GM12875 (cell line): ENCODE results near the gene C3orf18.

Source experiments
- H3K4me3 ChIP-seq: one replicate; pipeline ENCODE4 v1.5.1; 2011; ENCODE audit warnings: low read depth, low read length, control low read depth
- TF ChIP-seq, protein P1 (sequence below): IDR thresholded peaks from 2 replicates; pipeline ENCODE4 v1.5.1; 2011; ENCODE audit warnings: low read depth, mild to moderate bottlenecking, control low read depth, inconsistent platforms, low read length, moderate library complexity, borderline replicate concordance; ENCODE audit not compliant: insufficient read depth

The C3orf18 gene

GRCh38 chr3:50550079-50550736, 17.3 kb downstream of the C3orf18 start:
- H3K4me3 ChIP-seq: no peak overlapping the region
- TF ChIP-seq, protein P1, sequence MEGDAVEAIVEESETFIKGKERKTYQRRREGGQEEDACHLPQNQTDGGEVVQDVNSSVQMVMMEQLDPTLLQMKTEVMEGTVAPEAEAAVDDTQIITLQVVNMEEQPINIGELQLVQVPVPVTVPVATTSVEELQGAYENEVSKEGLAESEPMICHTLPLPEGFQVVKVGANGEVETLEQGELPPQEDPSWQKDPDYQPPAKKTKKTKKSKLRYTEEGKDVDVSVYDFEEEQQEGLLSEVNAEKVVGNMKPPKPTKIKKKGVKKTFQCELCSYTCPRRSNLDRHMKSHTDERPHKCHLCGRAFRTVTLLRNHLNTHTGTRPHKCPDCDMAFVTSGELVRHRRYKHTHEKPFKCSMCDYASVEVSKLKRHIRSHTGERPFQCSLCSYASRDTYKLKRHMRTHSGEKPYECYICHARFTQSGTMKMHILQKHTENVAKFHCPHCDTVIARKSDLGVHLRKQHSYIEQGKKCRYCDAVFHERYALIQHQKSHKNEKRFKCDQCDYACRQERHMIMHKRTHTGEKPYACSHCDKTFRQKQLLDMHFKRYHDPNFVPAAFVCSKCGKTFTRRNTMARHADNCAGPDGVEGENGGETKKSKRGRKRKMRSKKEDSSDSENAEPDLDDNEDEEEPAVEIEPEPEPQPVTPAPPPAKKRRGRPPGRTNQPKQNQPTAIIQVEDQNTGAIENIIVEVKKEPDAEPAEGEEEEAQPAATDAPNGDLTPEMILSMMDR: peak; percentile 76

DNA sequence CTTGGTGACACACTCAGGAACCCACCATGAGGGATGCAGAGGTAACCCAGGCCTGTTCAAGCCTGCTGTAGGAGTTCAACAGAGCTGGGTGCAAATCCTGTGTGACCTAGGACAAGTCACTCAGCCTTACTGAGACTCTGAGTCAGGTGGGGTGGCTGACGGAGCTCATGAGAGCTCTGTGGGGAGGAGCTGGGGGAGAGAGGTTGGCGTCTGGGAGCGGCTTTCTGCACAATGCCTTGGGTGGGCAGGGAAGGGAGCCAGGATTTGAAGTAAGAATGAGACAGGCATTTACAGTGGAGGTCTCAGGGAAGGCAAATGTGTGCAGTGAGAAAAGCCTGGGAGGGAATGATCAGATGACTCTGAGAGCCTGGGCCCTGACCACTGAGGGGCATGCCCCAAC, 18.3 kb downstream of the C3orf18 start:
- TF ChIP-seq, protein P1: no peak
- H3K4me3 ChIP-seq: no peak overlapping the region

GRCh38 chr3:50545781-50546180, 21.8 kb downstream of the C3orf18 start:
- TF ChIP-seq, protein P1: no peak
- H3K4me3 ChIP-seq: no peak overlapping the region

- TF ChIP-seq, protein P1: peak; percentile 88
- no peak overlapping the region for H3K4me3 ChIP-seq
These were observed 25.1 kb downstream of the C3orf18 start for GRCh38 chr3:50542177-50543034.

- H3K4me3 ChIP-seq: no peak overlapping the region
- TF ChIP-seq, protein P1: no peak
These were observed 27.9 kb downstream of the C3orf18 start for GRCh38 chr3:50539356-50540286.

DNA sequence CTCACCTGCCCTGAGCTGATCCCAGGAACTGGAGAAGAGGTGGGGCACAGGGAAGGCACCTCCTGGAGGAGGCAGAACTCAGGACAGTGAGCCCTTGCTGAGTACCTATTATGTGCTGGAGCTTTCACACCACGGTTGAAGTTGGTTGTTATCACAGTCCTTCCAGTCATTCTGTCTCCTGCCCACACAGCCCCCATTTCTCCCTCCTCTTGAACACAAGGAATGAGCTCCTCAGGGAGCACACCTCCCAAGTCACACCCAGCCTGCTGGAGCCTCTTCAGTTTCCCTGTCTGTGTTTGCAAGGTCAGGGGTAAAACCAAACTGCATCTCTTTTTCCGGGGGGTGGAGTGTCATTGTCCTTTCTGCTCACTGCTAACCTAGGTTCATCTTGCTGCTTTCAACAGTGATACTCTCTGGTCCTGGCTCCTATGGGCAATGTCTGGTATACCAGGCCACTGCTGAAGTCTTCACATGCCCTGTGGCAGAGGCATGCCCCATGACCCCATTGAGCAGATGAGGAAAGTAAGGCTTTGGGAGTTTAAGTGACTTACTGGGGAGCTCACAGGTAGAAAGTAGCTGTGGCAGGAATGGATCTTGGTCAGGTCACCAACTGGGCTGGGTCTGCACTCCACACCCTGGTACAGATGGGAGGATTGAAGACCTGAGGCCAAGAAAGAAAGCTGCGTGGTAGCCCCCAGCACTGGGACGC, 30.0 kb downstream of the C3orf18 start:
- TF ChIP-seq, protein P1: no peak

More for the DNA sequence above, 30.0 kb downstream of the C3orf18 start:
- no peak overlapping the region for H3K4me3 ChIP-seq
